H1 (cell line): Measurements from ENCODE around the gene DGKI. TPM values are rescaled to one million over a fixed set of nuclear protein-coding genes. Genes with fewer than 3 reads are reported as not detected.

Experiments used
- CTCF ChIA-PET: fragments of 300-600 bp; sonication (Branson Sonifier 250); formaldehyde crosslinking; loops from one replicate; lab custom pipeline; 2021; ENCODE audit not compliant: partially characterized antibody; lab: Charles Lee
- POLR2A ChIA-PET: fragments of 300-600 bp; sonication (Branson Sonifier 250); formaldehyde crosslinking; loops from one replicate; lab custom pipeline; 2021; ENCODE audit warnings: inconsistent platforms; ENCODE audit not compliant: partially characterized antibody; lab: Charles Lee
- DNase-seq, 2 experiments: peaks; one replicate each; pipeline versions ENCODE4 v3.0.0 to v3.0.0-alpha.2; 2010 to 2022; ENCODE audit warnings: low spot score in 2 of 2, low read depth in 1 of 2, mixed read lengths in 1 of 2
- FAIRE-seq: peaks from 2 replicates; lab custom pipeline; 2011; peaks lifted over from hg19 to GRCh38; lab: Jason Lieb, UNC
- H2AFZ ChIP-seq: 2 replicates; pipeline ENCODE4 v1.8.1; 2012; ENCODE audit warnings: low read length, inconsistent platforms
- H2AK5ac ChIP-seq: 2 replicates; pipeline ENCODE4 v1.6.1; 2013; ENCODE audit warnings: low read depth, low read length
- H2BK120ac ChIP-seq: replicated peaks from 2 replicates; pipeline ENCODE3; 2013; ENCODE audit warnings: low read depth, low read length, inconsistent platforms
- H2BK12ac ChIP-seq: 2 replicates; pipeline ENCODE4 v1.6.1; 2013; ENCODE audit warnings: low read depth, low read length
- H2BK15ac ChIP-seq: 2 replicates; pipeline ENCODE4 v1.6.1; 2013; ENCODE audit warnings: low read length
- H2BK20ac ChIP-seq: 2 replicates; pipeline ENCODE4 v1.6.1; 2013; ENCODE audit warnings: low read length
- H2BK5ac ChIP-seq: 2 replicates; pipeline ENCODE4 v1.6.1; 2013; ENCODE audit warnings: low read depth, low read length
- H3K14ac ChIP-seq: 2 replicates; pipeline ENCODE4 v1.6.1; 2013; ENCODE audit warnings: inconsistent platforms; ENCODE audit not compliant: insufficient read length
- H3K18ac ChIP-seq: 2 replicates; pipeline ENCODE4 v1.6.1; 2013; ENCODE audit warnings: low read length; ENCODE audit errors: extremely low read depth
- H3K23ac ChIP-seq: 2 replicates; pipeline ENCODE4 v1.6.1; 2013; ENCODE audit warnings: inconsistent platforms; ENCODE audit not compliant: insufficient read length
- H3K23me2 ChIP-seq: 2 replicates; pipeline ENCODE4 v1.6.1; 2013; ENCODE audit warnings: low read depth, low read length
- H3K27ac ChIP-seq: 2 replicates; pipeline ENCODE4 v1.6.1; 2011; ENCODE audit warnings: low read depth, low read length, inconsistent platforms
- H3K27me3 ChIP-seq, 4 experiments: replicated peaks in 1 of 4; 1 replicate in 1 of 4; 2 replicates in 3 of 4; pipeline versions ENCODE4 v1.6.1 to v1.8.1; 2011 to 2013; ENCODE audit warnings: low read length in 3 of 4, mild to moderate bottlenecking in 3 of 4, inconsistent platforms in 2 of 4, mixed read lengths in 2 of 4, moderate library complexity in 1 of 4; ENCODE audit not compliant: control insufficient read depth in 3 of 4, insufficient read depth in 3 of 4; ENCODE audit errors: extremely low read depth in 1 of 4
- H3K36me3 ChIP-seq, 4 experiments: 2 replicates each; pipeline versions ENCODE4 v1.6.1 to v1.8.1; 2011 to 2013; ENCODE audit warnings: mild to moderate bottlenecking in 4 of 4, low read length in 3 of 4, moderate library complexity in 2 of 4, control low read depth in 1 of 4, inconsistent platforms in 1 of 4; ENCODE audit not compliant: insufficient read depth in 4 of 4, control insufficient read depth in 2 of 4
- H3K4ac ChIP-seq: replicated peaks from 2 replicates; pipeline ENCODE3; 2013; ENCODE audit warnings: low read length, low read depth, mixed read lengths, inconsistent platforms; ENCODE audit not compliant: insufficient read length
- H3K4me1 ChIP-seq, 4 experiments: replicated peaks in 1 of 4; 1 replicate in 1 of 4; 2 replicates in 3 of 4; pipeline versions ENCODE4 v1.6.1 to v1.8.1; 2011 to 2013; ENCODE audit warnings: low read length in 3 of 4, inconsistent platforms in 2 of 4, mixed read lengths in 1 of 4; ENCODE audit not compliant: insufficient read depth in 4 of 4, control insufficient read depth in 3 of 4
- H3K4me2 ChIP-seq, 2 experiments: 2 replicates each; pipeline versions ENCODE4 v1.6.1 to v1.8.1; 2011 to 2013; ENCODE audit warnings: low read depth in 2 of 2, low read length in 2 of 2, control low read depth in 1 of 2, inconsistent platforms in 1 of 2, mild to moderate bottlenecking in 1 of 2; ENCODE audit not compliant: insufficient read depth in 1 of 2
- H3K4me3 ChIP-seq, 4 experiments: fragments of 200-600, 300-600 bp in 1 of 4; sonication (generic), shearing (Covaris generic), sonication (Bioruptor Twin) in 1 of 4; 2 replicates each; pipeline versions ENCODE4 v1.5.1 to v1.8.1; 2011 to 2016; ENCODE audit warnings: low read length in 4 of 4, low read depth in 3 of 4, control low read depth in 2 of 4, inconsistent platforms in 2 of 4, mild to moderate bottlenecking in 2 of 4, mixed read lengths in 1 of 4, moderate library complexity in 1 of 4; ENCODE audit not compliant: insufficient read depth in 2 of 4; ENCODE audit errors: extremely low read depth in 1 of 4
- H3K56ac ChIP-seq: replicated peaks from 2 replicates; pipeline ENCODE3; 2013; ENCODE audit warnings: low read depth, mild to moderate bottlenecking, mixed read lengths, low read length, inconsistent platforms; ENCODE audit not compliant: insufficient read length
- H3K79me1 ChIP-seq: 2 replicates; pipeline ENCODE4 v1.6.1; 2013; ENCODE audit warnings: low read depth, low read length, control low read depth
- H3K79me2 ChIP-seq, 2 experiments: 2 replicates each; pipeline versions ENCODE4 v1.6.1 to v1.8.1; 2012 to 2013; ENCODE audit warnings: low read length in 2 of 2, mild to moderate bottlenecking in 2 of 2, inconsistent platforms in 1 of 2; ENCODE audit not compliant: insufficient read depth in 2 of 2, control insufficient read depth in 1 of 2
- H3K9ac ChIP-seq, 4 experiments: replicated peaks in 1 of 4; 1 replicate in 1 of 4; 2 replicates in 3 of 4; pipeline versions ENCODE4 v1.6.1 to v1.8.1; 2011 to 2013; ENCODE audit warnings: low read depth in 3 of 4, low read length in 3 of 4, control low read depth in 2 of 4, mild to moderate bottlenecking in 2 of 4, moderate library complexity in 2 of 4, inconsistent platforms in 1 of 4; ENCODE audit errors: extremely low read depth in 1 of 4
- H3K9me3 ChIP-seq, 2 experiments: 2 replicates each; pipeline versions ENCODE4 v1.6.1 to v1.8.1; 2012 to 2013; ENCODE audit warnings: mild to moderate bottlenecking in 2 of 2, moderate library complexity in 2 of 2, control low read depth in 1 of 2, inconsistent platforms in 1 of 2, low read depth in 1 of 2, low read length in 1 of 2, mixed read lengths in 1 of 2; ENCODE audit not compliant: insufficient read depth in 2 of 2
- H4K20me1 ChIP-seq, 2 experiments: replicated peaks in 1 of 2; 2 replicates each; pipeline versions ENCODE3 to v1.8.1; 2011 to 2013; ENCODE audit warnings: inconsistent platforms in 2 of 2, low read length in 2 of 2, mild to moderate bottlenecking in 1 of 2; ENCODE audit not compliant: insufficient read depth in 2 of 2, control insufficient read depth in 1 of 2
- H4K5ac ChIP-seq: 2 replicates; pipeline ENCODE4 v1.6.1; 2013; ENCODE audit warnings: low read length, low read depth, mixed read lengths, inconsistent platforms; ENCODE audit not compliant: insufficient read length
- H4K8ac ChIP-seq: 2 replicates; pipeline ENCODE4 v1.8.0; 2013; ENCODE audit warnings: mild to moderate bottlenecking, moderate library complexity, low read length, inconsistent platforms; ENCODE audit not compliant: insufficient read depth; ENCODE audit errors: extremely low read depth
- H4K91ac ChIP-seq: replicated peaks from 2 replicates; pipeline ENCODE3; 2013; ENCODE audit warnings: low read length, mixed read lengths, inconsistent platforms; ENCODE audit not compliant: insufficient read length
- BRCA1 ChIP-seq: IDR thresholded peaks from 2 replicates; pipeline ENCODE4 v1.6.1; 2012; ENCODE audit warnings: low read depth, low read length, improper control_type of control experiment
- EZH2 ChIP-seq: fragments of 200-600 bp; sonication (generic); IDR thresholded peaks from 2 replicates; pipeline ENCODE4 v1.7.1; 2012; ENCODE audit warnings: low read depth, mild to moderate bottlenecking, moderate library complexity, low read length, inconsistent platforms; ENCODE audit not compliant: severe bottlenecking
- FOSL1 ChIP-seq: IDR thresholded peaks from 2 replicates; pipeline ENCODE4 v1.6.1; 2011; ENCODE audit warnings: mild to moderate bottlenecking, low read depth, low read length, moderate library complexity; ENCODE audit not compliant: insufficient read depth
- PHF8 ChIP-seq: fragments of 200-600 bp; sonication (generic); conservative IDR thresholded peaks from 2 replicates; pipeline ENCODE4 v1.7.1; 2012; ENCODE audit warnings: low read depth, mild to moderate bottlenecking, inconsistent platforms, low read length, moderate library complexity
- RFX5 ChIP-seq: IDR thresholded peaks from 2 replicates; pipeline ENCODE4 v1.6.1; 2011; ENCODE audit warnings: low read depth, low read length, improper control_type of control experiment, borderline replicate concordance
- ZNF274 ChIP-seq: IDR thresholded peaks from 2 replicates; pipeline ENCODE4 v1.7.0; 2012; ENCODE audit warnings: low read length, borderline replicate concordance; ENCODE audit errors: extremely low read depth
- WGBS, 2 experiments: shearing (Covaris generic) in 1 of 2; methylation state at CpG; one replicate each; pipeline versions ENCODE4 v1.1.6 to v1.1.7; 2013 to 2015; ENCODE audit warnings: low lambda C conversion rate in 2 of 2, mixed read lengths in 2 of 2, inconsistent platforms in 1 of 2, low coverage in 1 of 2, missing lambda C conversion rate in 1 of 2; ENCODE audit not compliant: insufficient replicate concordance in 2 of 2, insufficient coverage in 1 of 2, insufficient read length in 1 of 2; ENCODE audit errors: extremely low coverage in 1 of 2, missing lambda C conversion rate in 1 of 2; 5-methylcytosine and 5-hydroxymethylcytosine counted together
- polyA plus RNA-seq, 7 experiments: library from polyadenylated mRNA; depleted of rRNA in 3 of 7; stranded (reverse) in 5 of 7; unstranded in 2 of 7; fragments of >200 nt in 5 of 7; fragments of 200-250 nt in 2 of 7; gene quantifications; 1 replicate in 5 of 7; 2 replicates in 1 of 7; 4 replicates in 1 of 7; pipeline versions ENCODE4 v1.2.1 to v1.2.3, GENCODE V29; 2011 to 2013; ENCODE audit warnings: missing spikeins in 2 of 7, mixed read lengths in 2 of 7
- total RNA-seq: library from RNA; stranded (reverse); fragmentation: NEBNext Ultra II Directional; extraction: Animal tissue kit (Norgen Biotek cat#: 25700); gene quantifications from 2 replicates; pipeline ENCODE4 v1.2.1, GENCODE V29; 2021

Gene DGKI
- total and polyA plus RNA-seq, 2 of the 8 experiments (the other 6 are each of a cell fraction or from before 2014, with no cell fraction given): 0.20 to 0.71 TPM

DNA sequence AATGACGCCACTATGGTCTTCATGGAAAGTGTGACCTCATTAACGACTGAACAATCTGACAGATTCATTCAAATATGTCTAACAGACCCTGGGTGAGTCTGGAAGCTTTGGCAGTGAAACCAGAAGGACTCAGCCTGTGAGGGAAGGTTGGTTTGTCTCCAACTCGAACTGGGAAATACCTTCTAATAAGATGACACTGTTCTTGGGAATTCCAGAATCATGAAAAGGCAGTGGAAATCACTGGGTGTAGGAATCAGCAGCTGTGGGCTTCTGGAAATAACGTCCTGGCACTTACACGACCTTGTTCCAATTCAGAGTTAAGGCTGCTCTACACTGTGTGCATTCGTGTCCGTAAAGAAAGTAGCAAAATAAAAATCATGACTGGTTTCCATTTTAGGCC is 75.1 kb downstream of the DGKI start:
- no peaks in the 10 kb centered on the region for H3K79me1 ChIP-seq
- 89% methylated on average over 7 of the region's 7 CpGs; no CpG with 5 or more reads in 1 of the 2 experiments for WGBS, 2 experiments
- H2BK20ac ChIP-seq: no peak overlapping the region
- H4K20me1 ChIP-seq: no peaks in the 10 kb centered on the region
- no peaks in the 10 kb centered on the region for H3K79me2 ChIP-seq
- no peaks in the 10 kb centered on the region for H3K36me3 ChIP-seq
- H3K9ac ChIP-seq: no peak overlapping the region
- H2BK120ac ChIP-seq: no peak overlapping the region
- no peak overlapping the region for H3K4ac ChIP-seq
- H3K9me3 ChIP-seq: no peaks in the 10 kb centered on the region
- H2AK5ac ChIP-seq: no peak overlapping the region
- no peak overlapping the region for H2AFZ ChIP-seq
- no peak overlapping the region for H3K23ac ChIP-seq
- ChIA-PET POLR2A (interaction anchor here (1.6 kb wide), 1 partner anchor 10 kb away, joined by 3 read pairs; no protein-coding TSS in a partner anchor), CTCF (no interaction called here)
- no peak for FAIRE-seq
- no peaks in the 10 kb centered on the region for H3K23me2 ChIP-seq
- no peak overlapping the region for H4K5ac ChIP-seq
- no peak overlapping the region for H3K4me2 ChIP-seq
- H2BK12ac ChIP-seq: no peak overlapping the region
- H3K4me3 ChIP-seq: no peak overlapping the region
- DNase-seq: no peak
- peaks cover 0 to 6% (median 1%) of the 10 kb centered on the region in 4 experiments; a peak in 2 of 7 replicates for H3K4me1 ChIP-seq
- no peak overlapping the region for H3K18ac ChIP-seq
- H4K8ac ChIP-seq: no peak overlapping the region
- H3K14ac ChIP-seq: no peak overlapping the region
- no peak for TF ChIP-seq EZH2
- TF ChIP-seq RFX5: no peak
- TF ChIP-seq ZNF274: no peak
- TF ChIP-seq PHF8: no peak
- TF ChIP-seq FOSL1: no peak
- no peak for TF ChIP-seq BRCA1
- no peak overlapping the region for H2BK5ac ChIP-seq
- H2BK15ac ChIP-seq: no peak overlapping the region
- no peak overlapping the region for H3K56ac ChIP-seq
- H3K27ac ChIP-seq: no peak overlapping the region
- no peak overlapping the region for H4K91ac ChIP-seq
- H3K27me3 ChIP-seq: no peaks in the 10 kb centered on the region
